Gastroesophageal sphincter (tissue), 4 donors: Measurements from ENCODE around the gene IFT81. TPM values are rescaled to one million over a fixed set of nuclear protein-coding genes. Genes with fewer than 3 reads are reported as not detected.

Source experiments
- ATAC-seq: fragments of 150-250 bp; one replicate; pipeline ENCODE4 v1.9.1; 2016; ENCODE audit warnings: mild to moderate bottlenecking, moderate library complexity
- H3K27ac ChIP-seq, 4 donors: fragments of 200-600 bp; sonication (generic) in 3 of 4; 1 replicate in 3 of 4; 2 replicates in 1 of 4; pipeline ENCODE4 v1.5.1; 2016 to 2019
- H3K27me3 ChIP-seq: fragments of 200-600 bp; sonication (generic); one replicate; pipeline ENCODE4 v1.5.1; 2019
- H3K36me3 ChIP-seq, 2 donors: fragments of 200-600 bp; sonication (generic); one replicate each; pipeline ENCODE4 v1.5.1; 2019; ENCODE audit warnings: control low read depth in 1 of 2
- H3K4me1 ChIP-seq, 3 donors: fragments of 200-600 bp; sonication (generic); 1 replicate in 2 of 3; 2 replicates in 1 of 3; pipeline ENCODE4 v1.5.1; 2016 to 2019; ENCODE audit warnings: control low read depth in 2 of 3
- H3K4me3 ChIP-seq, 2 donors: fragments of 200-600 bp; sonication (generic); one replicate each; pipeline ENCODE4 v1.5.1; 2019; ENCODE audit warnings: mild to moderate bottlenecking in 1 of 2, moderate library complexity in 1 of 2
- H3K9me3 ChIP-seq, 3 donors: fragments of 200-600 bp; sonication (generic); one replicate each; pipeline ENCODE4 v1.5.1; 2017 to 2019; ENCODE audit warnings: control low read depth in 2 of 3
- CTCF ChIP-seq, 4 experiments: fragments of 200-600 bp in 2 of 4; fragments of 450-650 bp in 2 of 4; sonication (generic) in 1 of 4; IDR thresholded peaks; one replicate each; pipeline ENCODE4 v1.5.1; 2017 to 2019; ENCODE audit warnings: antibody characterized with exemption in 4 of 4, mild to moderate bottlenecking in 2 of 4, moderate library complexity in 2 of 4
- EP300 ChIP-seq: sonication (generic); formaldehyde crosslinking; IDR thresholded peaks from one replicate; pipeline ENCODE4 v1.6.1; 2017; ENCODE audit warnings: antibody characterized with exemption, mild to moderate bottlenecking
- POLR2A ChIP-seq, 2 donors: fragments of 450-650 bp; IDR thresholded peaks; one replicate each; pipeline ENCODE4 v1.6.1; 2017; ENCODE audit warnings: antibody characterized with exemption in 2 of 2, mild to moderate bottlenecking in 2 of 2, moderate library complexity in 1 of 2
- POLR2AphosphoS5 ChIP-seq: sonication (generic); formaldehyde crosslinking; IDR thresholded peaks from one replicate; pipeline ENCODE4 v1.6.1; 2017; ENCODE audit warnings: antibody characterized with exemption
- WGBS, 2 donors: methylation state at CpG; one replicate each; pipeline ENCODE4 v1.1.5; 2018; ENCODE audit warnings: low coverage in 1 of 2; 5-methylcytosine and 5-hydroxymethylcytosine counted together
- total RNA-seq, 4 donors: library from RNA; depleted of rRNA; stranded (reverse); fragments of >200 nt; gene quantifications; one replicate each; pipeline ENCODE4 v1.1.0, GENCODE V29; 2016

The IFT81 gene
- total RNA-seq, 4 donors from 2014 or later = 16.0 to 40.0 (median 20.7) TPM

DNA sequence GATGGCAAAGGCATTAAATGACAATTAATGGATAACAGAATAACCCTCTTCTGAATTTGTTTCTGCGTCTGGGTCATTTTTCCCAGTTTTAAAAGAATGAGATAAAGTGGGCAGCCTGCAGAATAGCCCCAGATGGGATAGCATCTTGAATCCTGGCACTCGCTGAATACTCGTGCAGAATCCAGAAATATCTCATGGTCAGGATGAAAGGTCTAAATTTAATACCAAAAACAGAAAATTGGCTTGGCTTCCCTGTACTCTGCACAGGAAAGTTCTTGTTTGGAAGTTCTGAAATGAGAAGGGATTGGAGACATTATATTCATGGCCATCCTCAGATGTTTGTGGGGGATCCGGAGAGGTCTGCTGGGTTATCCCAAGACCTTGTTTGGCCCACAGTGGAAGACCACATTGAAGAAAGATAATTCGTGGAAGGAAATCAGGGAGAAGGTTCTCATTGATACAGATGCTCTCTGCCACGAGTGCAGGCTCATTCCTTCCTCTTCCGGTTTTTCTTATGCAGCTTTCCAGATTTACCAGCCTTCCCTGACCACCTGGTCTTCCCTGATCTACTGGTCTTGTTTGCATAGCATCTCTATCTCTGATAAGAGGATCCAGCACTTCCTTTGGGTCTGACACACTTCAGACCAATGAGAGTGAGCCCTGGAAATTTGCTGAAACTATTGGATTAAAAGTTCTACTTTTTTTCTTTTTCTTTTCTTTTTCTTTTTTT lies 6.0 kb upstream of the IFT81 start:
- Histone ChIP-seq H3K36me3 (no peaks in the 10 kb centered on the region), H3K9me3 (no peaks in the 10 kb centered on the region), H3K27me3 (no peaks in the 10 kb centered on the region), H3K27ac (peak overlapping the region; percentile 64 to 88 (median 74)), H3K4me3 (no peak overlapping the region), H3K4me1 (peaks cover 2 to 48% (median 9%) of the 10 kb centered on the region in 3 donors)
- no peak for TF ChIP-seq POLR2A (IDR thresholded peaks at IDR 0.05)
- peak; percentile 8 for TF ChIP-seq POLR2AphosphoS5
- WGBS, 2 donors = 6 to 26% methylated on average over 4 to 7 of the region's 7 CpGs
- ATAC-seq = peak; percentile 63

GRCh38 chr12:110122929-110123328 lies 1.2 kb upstream of the IFT81 start:
- no peak for TF ChIP-seq POLR2A (IDR thresholded peaks at IDR 0.05)
- no peak for TF ChIP-seq EP300
- no peak for TF ChIP-seq CTCF (IDR thresholded peaks at IDR 0.05)
- TF ChIP-seq POLR2AphosphoS5 = no peak
- H3K9me3 ChIP-seq = no peaks in the 10 kb centered on the region

GRCh38 chr12:110123919-110124268 lies 263 bp upstream of the IFT81 start:
- peaks cover 0 to 50% (median 6%) of the 10 kb centered on the region in 3 donors for H3K4me1 ChIP-seq
- peak overlapping the region in 1 of 2 donors; percentile 93 for H3K4me3 ChIP-seq
- H3K27ac ChIP-seq = peak overlapping the region in 3 of 4 donors; percentile 91 to 97 (median 96)
- ATAC-seq = no peak
- no peaks in the 10 kb centered on the region for H3K9me3 ChIP-seq
- H3K36me3 ChIP-seq = peaks cover 0 to 8% of the 10 kb centered on the region in 2 donors
- TF ChIP-seq CTCF (IDR thresholded peaks at IDR 0.05) = no peak
- no peak for TF ChIP-seq POLR2A (IDR thresholded peaks at IDR 0.05)
- TF ChIP-seq POLR2AphosphoS5 = no peak
- TF ChIP-seq EP300 = no peak
- no peaks in the 10 kb centered on the region for H3K27me3 ChIP-seq
- 13 to 33% methylated on average over 3 to 8 of the region's 32 CpGs for WGBS, 2 donors

More at GRCh38 chr12:110122929-110123328, 1.2 kb upstream of the IFT81 start:
- no peak for ATAC-seq
- Histone ChIP-seq H3K36me3 (no peaks in the 10 kb centered on the region), H3K4me3 (no peak overlapping the region), H3K27me3 (no peaks in the 10 kb centered on the region), H3K27ac (peak overlapping the region in 1 of 4 donors; percentile 96), H3K4me1 (peaks cover 0 to 57% (median 10%) of the 10 kb centered on the region in 3 donors)
- WGBS, 2 donors = 86 to 95% methylated on average over 4 of the region's 4 CpGs

DNA sequence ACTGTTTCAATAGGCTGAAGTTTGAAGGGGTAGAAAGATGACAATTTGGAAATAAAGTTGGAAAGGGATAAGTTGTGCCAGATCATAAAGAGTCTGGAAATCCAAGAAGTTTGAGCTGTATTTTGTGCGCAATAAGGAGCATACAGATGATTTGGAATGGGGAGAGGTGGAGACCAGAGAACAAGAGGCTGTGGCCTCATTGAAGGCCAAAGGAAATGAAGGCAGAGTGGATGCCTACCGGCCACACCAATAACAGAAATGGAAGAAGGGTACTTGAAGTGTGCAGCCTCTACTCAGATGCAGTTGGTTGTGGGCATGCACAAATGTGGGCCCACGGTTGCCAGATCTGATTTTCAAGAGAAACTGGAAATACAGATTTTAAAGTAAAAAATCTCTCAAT lies 2.4 kb downstream of the IFT81 start:
- H3K36me3 ChIP-seq = peaks cover 0 to 32% of the 10 kb centered on the region in 2 donors
- WGBS, 2 donors = 77 to 82% methylated on average over 3 of the region's 3 CpGs
- TF ChIP-seq CTCF (IDR thresholded peaks at IDR 0.05) = no peak
- TF ChIP-seq POLR2AphosphoS5 = no peak
- TF ChIP-seq EP300 = no peak
- no peak for TF ChIP-seq POLR2A (IDR thresholded peaks at IDR 0.05)
- H3K4me3 ChIP-seq = no peak overlapping the region
- no peaks in the 10 kb centered on the region for H3K9me3 ChIP-seq
- ATAC-seq = no peak
- peak overlapping the region in 2 of 4 donors; percentile 22 to 97 for H3K27ac ChIP-seq
- H3K4me1 ChIP-seq = peaks cover 0 to 43% (median 6%) of the 10 kb centered on the region in 3 donors
- no peaks in the 10 kb centered on the region for H3K27me3 ChIP-seq

DNA sequence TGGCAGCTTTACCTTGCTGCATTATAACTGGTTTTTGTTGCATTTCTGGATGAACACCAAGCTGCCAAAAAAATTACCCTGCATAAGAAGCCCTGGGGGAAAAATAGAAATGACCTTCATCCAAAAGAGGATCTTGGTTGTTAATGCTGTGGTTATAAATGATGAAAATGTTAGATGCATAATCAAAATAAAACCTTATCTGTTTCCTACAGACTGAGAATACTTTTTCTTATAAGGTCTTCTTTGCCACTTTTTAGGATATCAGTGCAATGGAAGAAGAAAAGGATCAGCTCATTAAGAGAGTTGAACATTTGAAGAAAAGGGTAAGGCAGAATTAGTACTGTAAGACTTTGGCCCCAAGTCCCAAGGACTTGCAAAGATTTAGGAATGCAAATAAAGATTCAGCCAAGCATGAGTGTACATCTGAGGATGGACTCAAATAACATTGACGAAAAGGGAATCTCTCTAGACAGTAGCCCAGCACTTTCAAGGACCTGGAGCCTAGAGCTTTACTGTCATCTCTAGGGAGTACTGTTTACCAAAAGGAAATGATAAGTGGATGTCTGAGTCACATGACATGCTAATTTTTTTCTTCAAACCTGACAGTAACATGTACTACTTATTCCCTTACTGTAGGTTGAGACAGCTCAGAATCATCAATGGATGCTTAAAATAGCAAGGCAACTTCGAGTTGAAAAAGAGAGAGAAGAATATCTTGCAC lies 10.7 kb downstream of the IFT81 start:
- H3K36me3 ChIP-seq = peaks cover 0 to 66% of the 10 kb centered on the region in 2 donors

More for the DNA sequence above, 10.7 kb downstream of the IFT81 start:
- Histone ChIP-seq H3K27me3 (no peaks in the 10 kb centered on the region), H3K27ac (peak overlapping the region; percentile 63 to 82 (median 78)), H3K9me3 (no peaks in the 10 kb centered on the region), H3K4me3 (no peak overlapping the region), H3K4me1 (peaks cover 2 to 43% (median 9%) of the 10 kb centered on the region in 3 donors)
- peak; percentile 48 for ATAC-seq
- TF ChIP-seq CTCF (IDR thresholded peaks at IDR 0.05) = no peak
- TF ChIP-seq POLR2A (IDR thresholded peaks at IDR 0.05) = no peak
- peak; percentile 24 for TF ChIP-seq POLR2AphosphoS5
- 3 to 9% methylated on average over 2 of the region's 2 CpGs for WGBS, 2 donors
